Trophoblast cell (in vitro differentiated cells and primary cell): ENCODE results near the gene CDH11.

Source experiments
- DNase-seq, 2 donors: peaks; one replicate each; pipeline ENCODE4 v3.0.0-alpha.2; 2016
- H2AFZ ChIP-seq: 2 replicates; pipeline ENCODE4 v1.6.1; 2013; ENCODE audit warnings: low read length, moderate library complexity, mild to moderate bottlenecking; ENCODE audit not compliant: insufficient read depth, poor library complexity
- H2AK5ac ChIP-seq: 2 replicates; pipeline ENCODE4 v1.6.1; 2013; ENCODE audit warnings: mild to moderate bottlenecking, low read length
- H2BK120ac ChIP-seq: 2 replicates; pipeline ENCODE4 v1.6.1; 2013; ENCODE audit warnings: low read length, mild to moderate bottlenecking, moderate library complexity; ENCODE audit not compliant: insufficient read depth, poor library complexity
- H2BK12ac ChIP-seq: 2 replicates; pipeline ENCODE4 v1.6.1; 2013; ENCODE audit warnings: mild to moderate bottlenecking, low read length, moderate library complexity
- H2BK5ac ChIP-seq: 2 replicates; pipeline ENCODE4 v1.6.1; 2013; ENCODE audit warnings: low read length, low read depth, moderate library complexity, mild to moderate bottlenecking; ENCODE audit not compliant: poor library complexity
- H3K14ac ChIP-seq: 2 replicates; pipeline ENCODE4 v1.6.1; 2013; ENCODE audit warnings: mild to moderate bottlenecking, low read length
- H3K18ac ChIP-seq: 2 replicates; pipeline ENCODE4 v1.6.1; 2013; ENCODE audit warnings: mild to moderate bottlenecking, low read length
- H3K23ac ChIP-seq: 2 replicates; pipeline ENCODE4 v1.6.1; 2013; ENCODE audit warnings: low read length
- H3K27ac ChIP-seq: 2 replicates; pipeline ENCODE4 v1.5.1; 2013; ENCODE audit warnings: low read depth, mild to moderate bottlenecking, inconsistent platforms, low read length, moderate library complexity
- H3K27me3 ChIP-seq: 2 replicates; pipeline ENCODE4 v1.6.1; 2013; ENCODE audit warnings: inconsistent platforms, mild to moderate bottlenecking, low read length, moderate library complexity; ENCODE audit not compliant: insufficient read depth
- H3K36me3 ChIP-seq, 2 experiments: 1 replicate in 1 of 2; 2 replicates in 1 of 2; pipeline ENCODE4 v1.6.1; 2013; ENCODE audit warnings: low read length in 2 of 2, mild to moderate bottlenecking in 2 of 2, moderate library complexity in 1 of 2; ENCODE audit not compliant: insufficient read depth in 2 of 2, control insufficient read depth in 1 of 2
- H3K4ac ChIP-seq: 2 replicates; pipeline ENCODE4 v1.6.1; 2013; ENCODE audit warnings: low read depth, mild to moderate bottlenecking, low read length, moderate library complexity
- H3K4me1 ChIP-seq, 2 experiments: 1 replicate in 1 of 2; 2 replicates in 1 of 2; pipeline ENCODE4 v1.6.1; 2013; ENCODE audit warnings: low read length in 2 of 2, mild to moderate bottlenecking in 2 of 2, moderate library complexity in 1 of 2; ENCODE audit not compliant: insufficient read depth in 2 of 2, control insufficient read depth in 1 of 2
- H3K4me2 ChIP-seq: 2 replicates; pipeline ENCODE4 v1.6.1; 2013; ENCODE audit warnings: inconsistent platforms, mild to moderate bottlenecking, low read length, moderate library complexity
- H3K4me3 ChIP-seq: 2 replicates; pipeline ENCODE4 v1.5.1; 2013; ENCODE audit warnings: mild to moderate bottlenecking, low read depth, low read length, inconsistent platforms
- H3K79me1 ChIP-seq: one replicate; pipeline ENCODE4 v1.6.1; 2013; ENCODE audit warnings: low read length
- H3K79me2 ChIP-seq: 2 replicates; pipeline ENCODE4 v1.6.1; 2013; ENCODE audit warnings: low read length, mild to moderate bottlenecking; ENCODE audit not compliant: control insufficient read depth, insufficient read depth, poor library complexity
- H3K9ac ChIP-seq: 2 replicates; pipeline ENCODE4 v1.6.1; 2013; ENCODE audit warnings: mild to moderate bottlenecking, low read length
- H3K9me3 ChIP-seq: 2 replicates; pipeline ENCODE4 v1.6.1; 2013; ENCODE audit warnings: low read depth, mild to moderate bottlenecking, control low read depth, inconsistent platforms, low read length; ENCODE audit not compliant: insufficient read depth
- H4K12ac ChIP-seq: 2 replicates; pipeline ENCODE4 v1.6.1; 2013; ENCODE audit warnings: low read depth, mild to moderate bottlenecking, low read length, moderate library complexity
- H4K8ac ChIP-seq: 2 replicates; pipeline ENCODE4 v1.6.1; 2013; ENCODE audit warnings: low read depth, mild to moderate bottlenecking, low read length, moderate library complexity
- H4K91ac ChIP-seq: one replicate; pipeline ENCODE4 v1.6.1; 2013; ENCODE audit warnings: low read depth, mild to moderate bottlenecking, low read length, moderate library complexity
- WGBS: extraction: QIAGEN DNeasy Blood & Tissue Kit; methylation state at CpG from one replicate; pipeline ENCODE4 v1.1.7; 2013; ENCODE audit warnings: missing lambda C conversion rate; ENCODE audit not compliant: insufficient read length, insufficient coverage; ENCODE audit errors: extremely low coverage; 5-methylcytosine and 5-hydroxymethylcytosine counted together

The CDH11 gene

GRCh38 chr16:64997121-64997520 lies 124.7 kb downstream of the CDH11 start:
- H3K4me3 ChIP-seq = no peak overlapping the region
- H2BK120ac ChIP-seq = no peak overlapping the region
- no peak overlapping the region for H3K27ac ChIP-seq
- no peak overlapping the region for H3K23ac ChIP-seq
- H3K9me3 ChIP-seq = no peaks in the 10 kb centered on the region
- no peaks in the 10 kb centered on the region for H3K79me2 ChIP-seq
- no peak overlapping the region for H3K14ac ChIP-seq
- WGBS = no CpG with 5 or more reads among the region's 9 CpGs
- DNase-seq = no peak
- peaks cover 14 to 32% of the 10 kb centered on the region in 2 experiments for H3K36me3 ChIP-seq
- no peak overlapping the region for H2AFZ ChIP-seq
- no peak overlapping the region for H4K91ac ChIP-seq
- no peak overlapping the region for H3K9ac ChIP-seq
- H3K4me2 ChIP-seq = no peak overlapping the region
- no peak overlapping the region for H3K18ac ChIP-seq
- H2AK5ac ChIP-seq = no peak overlapping the region
- no peaks in the 10 kb centered on the region for H3K4me1 ChIP-seq
- no peak overlapping the region for H2BK12ac ChIP-seq
- no peak overlapping the region for H3K4ac ChIP-seq
- no peak overlapping the region for H4K8ac ChIP-seq
- H4K12ac ChIP-seq = no peak overlapping the region
- H3K79me1 ChIP-seq = no peaks in the 10 kb centered on the region
- no peaks in the 10 kb centered on the region for H3K27me3 ChIP-seq
- H2BK5ac ChIP-seq = no peak overlapping the region

- no peak overlapping the region for H3K4ac ChIP-seq
- no peaks in the 10 kb centered on the region for H3K79me2 ChIP-seq
- DNase-seq = no peak
- H3K4me2 ChIP-seq = no peak overlapping the region
- no peak overlapping the region for H3K4me3 ChIP-seq
- H3K23ac ChIP-seq = no peak overlapping the region
- WGBS = no CpG with 5 or more reads among the region's 5 CpGs
- H2BK5ac ChIP-seq = no peak overlapping the region
- H3K79me1 ChIP-seq = no peaks in the 10 kb centered on the region
- no peaks in the 10 kb centered on the region for H3K27me3 ChIP-seq
- peaks cover 16 to 32% of the 10 kb centered on the region in 2 experiments for H3K36me3 ChIP-seq
- H2BK12ac ChIP-seq = no peak overlapping the region
- H3K14ac ChIP-seq = no peak overlapping the region
- H3K27ac ChIP-seq = no peak overlapping the region
- H2AK5ac ChIP-seq = no peak overlapping the region
- no peak overlapping the region for H4K12ac ChIP-seq
- H2AFZ ChIP-seq = no peak overlapping the region
- no peak overlapping the region for H3K9ac ChIP-seq
- H3K9me3 ChIP-seq = no peaks in the 10 kb centered on the region
- no peak overlapping the region for H3K18ac ChIP-seq
- no peaks in the 10 kb centered on the region for H3K4me1 ChIP-seq
- H4K91ac ChIP-seq = no peak overlapping the region
- H4K8ac ChIP-seq = no peak overlapping the region
- no peak overlapping the region for H2BK120ac ChIP-seq
These were observed 125.2 kb downstream of the CDH11 start for GRCh38 chr16:64996641-64997040.

GRCh38 chr16:64993464-64993863 lies 128.4 kb downstream of the CDH11 start:
- Histone ChIP-seq H3K4me3 (no peak overlapping the region), H3K14ac (no peak overlapping the region), H3K36me3 (peaks cover 16 to 35% of the 10 kb centered on the region in 2 experiments), H3K79me1 (no peaks in the 10 kb centered on the region), H4K8ac (no peak overlapping the region), H3K27me3 (no peaks in the 10 kb centered on the region), H4K91ac (no peak overlapping the region), H3K4ac (no peak overlapping the region), H3K9ac (no peak overlapping the region), H3K4me2 (no peak overlapping the region), H3K23ac (no peak overlapping the region), H2AFZ (no peak overlapping the region), H3K4me1 (no peaks in the 10 kb centered on the region), H4K12ac (no peak overlapping the region), H2BK5ac (no peak overlapping the region), H3K18ac (no peak overlapping the region), H2BK120ac (no peak overlapping the region), H3K79me2 (no peaks in the 10 kb centered on the region), H2AK5ac (no peak overlapping the region), H3K9me3 (no peaks in the 10 kb centered on the region), H2BK12ac (no peak overlapping the region), H3K27ac (no peak overlapping the region)
- WGBS = no CpG with 5 or more reads among the region's 2 CpGs
- no peak for DNase-seq

GRCh38 chr16:64991001-64991400 lies 130.9 kb downstream of the CDH11 start:
- Histone ChIP-seq H2AFZ (no peak overlapping the region), H2BK120ac (no peak overlapping the region)
- WGBS = no CpG with 5 or more reads among the region's 1 CpG

More at GRCh38 chr16:64991001-64991400, 130.9 kb downstream of the CDH11 start:
- no peaks in the 10 kb centered on the region for H3K79me2 ChIP-seq
- H3K4me3 ChIP-seq = no peak overlapping the region
- no peaks in the 10 kb centered on the region for H3K27me3 ChIP-seq
- no peak overlapping the region for H3K23ac ChIP-seq
- no peaks in the 10 kb centered on the region for H3K9me3 ChIP-seq
- no peak overlapping the region for H2BK5ac ChIP-seq
- H4K8ac ChIP-seq = no peak overlapping the region
- no peak overlapping the region for H3K18ac ChIP-seq
- H3K9ac ChIP-seq = no peak overlapping the region
- H3K79me1 ChIP-seq = no peaks in the 10 kb centered on the region
- peaks cover 7 to 37% of the 10 kb centered on the region in 2 experiments for H3K36me3 ChIP-seq
- H3K14ac ChIP-seq = no peak overlapping the region
- no peak for DNase-seq
- H3K4me2 ChIP-seq = no peak overlapping the region
- no peak overlapping the region for H3K4ac ChIP-seq
- no peak overlapping the region for H2BK12ac ChIP-seq
- no peak overlapping the region for H3K27ac ChIP-seq
- H4K12ac ChIP-seq = no peak overlapping the region
- no peak overlapping the region for H2AK5ac ChIP-seq
- no peak overlapping the region for H4K91ac ChIP-seq
- no peaks in the 10 kb centered on the region for H3K4me1 ChIP-seq
